Mucosa of descending colon (tissue), 3 donors: Measurements from ENCODE around the gene HDAC8. TPM values are rescaled to one million over a fixed set of nuclear protein-coding genes. Genes with fewer than 3 reads are reported as not detected.
"Not testable (repeated sequence)": the region's sequence is repeated elsewhere in the genome, so short reads cannot be mapped to it uniquely, and the experiment has no call there.

Source experiments
- ATAC-seq: fragments of 200-7000 bp; cut with Tn5 transposase; one replicate; pipeline ENCODE4 v1.9.1; 2020; ENCODE audit warnings: mild to moderate bottlenecking, moderate library complexity
- DNase-seq, 3 donors: peaks; one replicate each; pipeline ENCODE4 v3.0.0-alpha.2; 2020
- H3K36me3 ChIP-seq: fragments of 200-600 bp; one replicate; pipeline ENCODE4 v1.8.0; 2021; ENCODE audit warnings: low read depth, mild to moderate bottlenecking
- H3K4me1 ChIP-seq: fragments of 200-600 bp; one replicate; pipeline ENCODE4 v1.8.0; 2021; ENCODE audit warnings: low read depth, mild to moderate bottlenecking
- H3K4me3 ChIP-seq: fragments of 200-600 bp; one replicate; pipeline ENCODE4 v1.8.0; 2021; ENCODE audit warnings: mild to moderate bottlenecking
- H3K9me3 ChIP-seq: fragments of 200-600 bp; one replicate; pipeline ENCODE4 v1.8.0; 2021; ENCODE audit warnings: mild to moderate bottlenecking
- intact Hi-C, 2 donors: fragments of 100-400 bp; cut with DNase I in 1 of 2; cut with micrococcal nuclease in 1 of 2; formaldehyde crosslinking; loops; one replicate each; pipeline versions ENCODE4 v1.11.0 to v1.11.1; 2022; cut with DNase I, micrococcal nuclease
- total RNA-seq, 3 donors: library from RNA; stranded (reverse); fragmentation: NEBNext Ultra II Directional in 2 of 3; extraction: Animal tissue kit (Norgen Biotek cat#: 25700) in 2 of 3; gene quantifications; one replicate each; pipeline versions ENCODE4 v1.2.1 to v1.2.4, GENCODE V29; 2021 to 2023
- TF ChIP-seq, protein P1 (sequence below): fragments of 200-600 bp; IDR thresholded peaks from one replicate; pipeline ENCODE4 v1.8.0; 2022; ENCODE audit warnings: antibody characterized with exemption, mild to moderate bottlenecking
- donor health status: DM: no; HTN: no; CAD: no; lungs with moderate emphysema.
- donor health status: DM: no; HTN: no; CAD: no.
- donor health status: DM: no; HTN: yes; CAD: no.

The HDAC8 gene
- total RNA-seq, 3 donors from 2014 or later, result 24.4 to 29.4 (median 28.5) TPM

DNA sequence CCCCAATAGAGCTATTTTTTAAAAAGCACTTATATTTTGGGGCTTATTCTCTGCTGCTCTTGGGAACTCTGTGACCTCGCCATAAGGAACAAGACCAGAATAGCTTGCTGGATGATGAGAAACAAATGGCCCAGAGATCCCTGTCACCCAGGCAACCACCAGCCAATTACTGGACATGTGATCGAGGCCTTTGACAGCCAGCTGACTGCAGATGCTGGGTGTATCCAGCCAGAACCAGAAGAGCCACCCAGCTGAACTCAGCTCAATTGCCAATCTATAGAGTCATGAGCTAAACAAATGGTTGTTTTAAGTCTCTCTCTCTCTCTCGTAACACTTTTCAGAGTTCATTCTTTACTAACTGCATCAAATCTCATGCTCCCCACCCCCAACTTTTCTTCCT is 242.5 kb downstream of the HDAC8 start:
- intact Hi-C loops, result no loop called here
- ATAC-seq (no peak), DNase-seq (no peak)
- no peak overlapping the region for H3K4me3 ChIP-seq
- H3K9me3 ChIP-seq, result no peaks in the 10 kb centered on the region
- no peaks in the 10 kb centered on the region for H3K4me1 ChIP-seq
- no peaks in the 10 kb centered on the region for H3K36me3 ChIP-seq
- TF ChIP-seq, protein P1, sequence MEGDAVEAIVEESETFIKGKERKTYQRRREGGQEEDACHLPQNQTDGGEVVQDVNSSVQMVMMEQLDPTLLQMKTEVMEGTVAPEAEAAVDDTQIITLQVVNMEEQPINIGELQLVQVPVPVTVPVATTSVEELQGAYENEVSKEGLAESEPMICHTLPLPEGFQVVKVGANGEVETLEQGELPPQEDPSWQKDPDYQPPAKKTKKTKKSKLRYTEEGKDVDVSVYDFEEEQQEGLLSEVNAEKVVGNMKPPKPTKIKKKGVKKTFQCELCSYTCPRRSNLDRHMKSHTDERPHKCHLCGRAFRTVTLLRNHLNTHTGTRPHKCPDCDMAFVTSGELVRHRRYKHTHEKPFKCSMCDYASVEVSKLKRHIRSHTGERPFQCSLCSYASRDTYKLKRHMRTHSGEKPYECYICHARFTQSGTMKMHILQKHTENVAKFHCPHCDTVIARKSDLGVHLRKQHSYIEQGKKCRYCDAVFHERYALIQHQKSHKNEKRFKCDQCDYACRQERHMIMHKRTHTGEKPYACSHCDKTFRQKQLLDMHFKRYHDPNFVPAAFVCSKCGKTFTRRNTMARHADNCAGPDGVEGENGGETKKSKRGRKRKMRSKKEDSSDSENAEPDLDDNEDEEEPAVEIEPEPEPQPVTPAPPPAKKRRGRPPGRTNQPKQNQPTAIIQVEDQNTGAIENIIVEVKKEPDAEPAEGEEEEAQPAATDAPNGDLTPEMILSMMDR, result no peak

DNA sequence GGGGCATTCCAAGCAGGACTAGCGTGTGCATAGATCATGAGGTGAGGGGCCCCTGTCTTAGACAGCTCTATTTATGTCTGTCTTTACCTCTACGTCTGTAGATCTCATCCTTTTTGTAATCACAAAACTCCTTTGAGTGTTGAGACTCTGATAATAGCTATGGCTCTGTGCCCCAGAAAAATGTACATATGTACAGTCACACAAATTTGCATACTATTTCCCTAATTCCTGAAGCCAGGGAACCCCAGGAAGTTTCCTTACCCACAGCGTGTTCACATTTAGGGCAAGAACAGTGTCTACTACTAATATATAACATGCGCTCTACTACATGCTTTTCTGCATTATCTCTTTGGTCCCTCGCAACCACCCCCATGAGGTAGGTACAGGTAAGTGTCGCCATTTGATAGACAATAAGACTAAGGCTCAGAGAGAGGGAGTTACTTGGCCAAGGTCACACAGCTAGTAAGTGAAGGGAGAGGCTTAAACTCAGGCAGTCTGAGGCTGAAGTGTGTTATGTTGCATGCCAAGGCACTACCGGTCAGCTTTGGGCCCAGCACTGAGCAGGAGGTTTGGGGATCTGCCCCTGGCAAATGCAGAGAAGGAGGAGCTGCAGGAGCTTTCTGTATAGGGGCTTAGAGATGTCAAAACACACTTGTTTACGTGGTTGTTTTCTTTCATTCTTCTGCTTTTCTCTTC is 245.9 kb downstream of the HDAC8 start:
- H3K4me3 ChIP-seq, result no peak overlapping the region
- H3K36me3 ChIP-seq, result no peaks in the 10 kb centered on the region
- TF ChIP-seq, protein P1, result no peak
- intact Hi-C loops, result no loop called here
- no peaks in the 10 kb centered on the region for H3K9me3 ChIP-seq
- no peak for DNase-seq
- no peaks in the 10 kb centered on the region for H3K4me1 ChIP-seq
- no peak for ATAC-seq

DNA sequence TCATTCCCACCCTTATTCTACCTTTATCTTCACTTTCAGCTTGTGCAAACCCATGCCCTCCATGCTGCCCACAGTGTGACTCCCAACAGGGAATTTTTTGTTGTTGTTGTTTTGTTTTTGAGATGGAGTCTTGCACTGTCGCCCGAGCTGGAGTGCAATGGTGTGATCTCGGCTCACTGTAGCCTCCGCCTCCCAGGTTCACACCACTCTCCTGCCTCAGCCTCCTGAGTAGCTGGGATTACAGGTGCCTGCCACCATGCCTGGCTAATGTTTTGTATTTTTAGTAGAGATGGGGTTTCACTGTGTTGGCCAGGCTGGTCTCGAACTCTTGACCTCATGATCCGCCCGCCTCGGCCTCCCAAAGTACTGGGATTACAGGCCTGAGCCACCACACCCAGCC is 253.0 kb downstream of the HDAC8 start:
- DNase-seq, H3K4me1 ChIP-seq, intact Hi-C loops, H3K9me3 ChIP-seq, H3K4me3 ChIP-seq, H3K36me3 ChIP-seq, ATAC-seq: not testable (repeated sequence)

DNA sequence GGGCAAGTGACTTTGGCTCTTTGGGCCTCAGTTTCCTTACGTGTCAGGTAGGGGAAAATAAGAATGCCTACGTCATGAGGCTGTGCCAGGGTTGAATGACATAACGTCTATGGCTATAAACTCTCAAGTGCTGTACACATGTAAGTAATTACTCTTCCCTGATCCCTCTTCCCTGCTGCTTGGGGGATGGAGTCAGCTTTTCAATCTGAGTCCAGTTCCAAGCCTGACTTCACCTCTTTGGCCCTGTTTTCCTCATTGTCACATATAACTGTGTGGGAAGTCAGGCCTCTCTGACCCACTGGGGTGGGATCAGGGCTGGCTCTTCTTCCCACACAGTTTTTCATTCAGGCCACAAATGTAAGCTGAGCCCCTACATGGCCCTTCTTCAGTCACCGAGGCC is 255.5 kb downstream of the HDAC8 start:
- Histone ChIP-seq H3K36me3 (no peaks in the 10 kb centered on the region), H3K4me3 (no peak overlapping the region), H3K4me1 (no peaks in the 10 kb centered on the region), H3K9me3 (no peaks in the 10 kb centered on the region)
- intact Hi-C loops, result no loop called here
- ATAC-seq, result peak; percentile 14
- TF ChIP-seq, protein P1, result no peak
- DNase-seq, result no peak

DNA sequence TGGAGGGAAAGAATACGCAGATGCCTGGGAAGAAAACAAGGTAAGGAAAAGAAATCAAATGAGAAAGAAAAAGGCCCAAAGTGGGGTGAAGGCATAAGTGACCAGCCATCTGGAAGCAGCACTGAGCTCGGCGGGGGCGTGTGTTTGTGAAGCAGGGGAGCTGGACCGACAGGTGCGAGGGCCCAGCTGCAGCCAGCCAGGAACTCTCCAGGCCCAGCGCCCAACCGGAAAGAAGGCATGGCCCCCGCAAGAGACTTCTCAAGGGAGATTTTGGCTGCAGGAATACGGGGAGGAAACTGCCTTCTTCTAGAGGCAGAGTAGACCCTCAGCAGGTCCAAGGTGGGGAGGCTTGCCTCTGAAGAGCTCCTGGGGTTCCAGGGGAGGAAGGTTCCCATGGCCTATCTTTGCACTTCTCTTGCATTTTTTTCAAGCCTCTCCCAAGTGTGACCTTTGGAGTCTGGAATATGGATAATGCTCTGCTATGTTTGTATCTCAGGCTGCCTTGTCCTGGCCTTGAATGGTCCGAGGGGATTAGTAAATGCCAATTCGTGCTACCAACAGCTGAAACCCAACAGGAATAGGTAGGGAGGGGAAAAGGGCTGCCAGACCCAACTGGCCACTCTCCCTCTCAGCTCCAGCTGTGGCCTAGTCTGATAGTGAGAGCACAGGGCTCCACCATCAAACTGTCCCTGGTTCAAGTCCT is 256.1 kb downstream of the HDAC8 start:
- intact Hi-C loops, result no loop called here
- H3K4me3 ChIP-seq, result no peak overlapping the region
- H3K4me1 ChIP-seq, result no peaks in the 10 kb centered on the region
- peak in 2 of 3 donors; percentile 20 to 37 for DNase-seq
- TF ChIP-seq, protein P1, result no peak
- peak; percentile 73 for ATAC-seq
- H3K36me3 ChIP-seq, result no peaks in the 10 kb centered on the region
- no peaks in the 10 kb centered on the region for H3K9me3 ChIP-seq

DNA sequence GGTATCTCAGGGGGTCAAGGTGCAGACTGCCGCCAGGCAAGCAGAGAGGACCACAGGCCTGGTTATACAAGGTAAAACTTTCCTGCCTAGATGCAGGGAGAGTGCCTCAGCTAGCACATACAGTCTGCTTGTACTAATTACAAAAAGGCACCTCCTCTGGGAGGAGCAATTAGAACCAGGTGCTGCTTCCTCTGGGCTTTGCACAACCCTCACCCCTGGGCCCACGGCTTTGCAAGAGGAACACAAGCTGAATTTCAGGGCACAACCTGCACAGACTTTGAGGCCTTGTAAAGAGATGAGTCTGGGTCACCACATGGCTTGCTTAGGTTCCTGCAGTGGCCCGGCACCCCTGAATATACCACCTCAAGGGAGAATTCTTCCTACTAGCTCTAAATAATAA is 257.8 kb downstream of the HDAC8 start:
- Histone ChIP-seq H3K4me3 (no peak overlapping the region), H3K4me1 (no peaks in the 10 kb centered on the region), H3K9me3 (no peaks in the 10 kb centered on the region), H3K36me3 (no peaks in the 10 kb centered on the region)
- TF ChIP-seq, protein P1, result no peak
- intact Hi-C loops, result no loop called here
- DNase-seq (no peak), ATAC-seq (peak; percentile 16)
